ENCODE data around the gene ARRDC1. TPM values are rescaled to one million over a fixed set of nuclear protein-coding genes. Genes with fewer than 3 reads are reported as not detected.
A peak's percentile ranks its signal among the peaks of the same experiment; 100 is the strongest.

The ARRDC1 gene
- total RNA-seq, 1 donor from 2014 or later, result 12.9 TPM

DNA sequence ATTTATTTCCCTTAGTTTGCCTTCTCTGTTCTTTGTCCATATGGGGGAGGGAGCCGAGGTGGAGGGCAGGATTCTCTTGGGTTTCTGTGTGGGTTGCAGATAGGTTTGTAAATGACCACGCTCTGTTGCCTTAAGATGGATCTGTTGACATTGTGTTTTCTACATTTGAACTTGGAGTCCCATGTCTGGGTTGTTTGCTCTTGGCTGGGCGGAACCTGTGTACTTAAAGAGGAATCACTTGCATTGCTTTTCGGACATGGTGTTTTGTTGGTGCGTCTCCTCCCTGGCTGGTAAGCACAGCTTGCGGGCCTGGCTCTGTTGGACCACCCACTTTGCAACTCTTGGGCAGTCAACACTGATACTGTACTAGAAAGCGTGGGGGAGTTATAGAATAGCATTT is 59.2 kb downstream of the ARRDC1 start:
- peaks cover 3% of the 10 kb centered on the region for H3K9me3 Mint-ChIP-seq
- peak; percentile 66 for DNase-seq (ENCODE audit: low spot score)

More for the DNA sequence above, 59.2 kb downstream of the ARRDC1 start:
- H3K27ac ChIP-seq, result peak overlapping the region; percentile 92
- H3F3A ChIP-seq (ENCODE audit: low read depth), result peaks cover 43% of the 10 kb centered on the region
- no peaks in the 10 kb centered on the region for H3K36me3 ChIP-seq
- peaks cover 49% of the 10 kb centered on the region for H3K4me1 ChIP-seq
- Mint-ChIP-seq H3K36me3 (peaks cover 21% of the 10 kb centered on the region), H3K4me3 (no peak overlapping the region), H3K27me3 (ENCODE audit: insufficient read depth, low read depth) (peaks cover 6% of the 10 kb centered on the region), H3K4me1 (peaks cover 57% of the 10 kb centered on the region), H3K27ac (peak overlapping the region; percentile 0)
- TF ChIP-seq, protein P1, sequence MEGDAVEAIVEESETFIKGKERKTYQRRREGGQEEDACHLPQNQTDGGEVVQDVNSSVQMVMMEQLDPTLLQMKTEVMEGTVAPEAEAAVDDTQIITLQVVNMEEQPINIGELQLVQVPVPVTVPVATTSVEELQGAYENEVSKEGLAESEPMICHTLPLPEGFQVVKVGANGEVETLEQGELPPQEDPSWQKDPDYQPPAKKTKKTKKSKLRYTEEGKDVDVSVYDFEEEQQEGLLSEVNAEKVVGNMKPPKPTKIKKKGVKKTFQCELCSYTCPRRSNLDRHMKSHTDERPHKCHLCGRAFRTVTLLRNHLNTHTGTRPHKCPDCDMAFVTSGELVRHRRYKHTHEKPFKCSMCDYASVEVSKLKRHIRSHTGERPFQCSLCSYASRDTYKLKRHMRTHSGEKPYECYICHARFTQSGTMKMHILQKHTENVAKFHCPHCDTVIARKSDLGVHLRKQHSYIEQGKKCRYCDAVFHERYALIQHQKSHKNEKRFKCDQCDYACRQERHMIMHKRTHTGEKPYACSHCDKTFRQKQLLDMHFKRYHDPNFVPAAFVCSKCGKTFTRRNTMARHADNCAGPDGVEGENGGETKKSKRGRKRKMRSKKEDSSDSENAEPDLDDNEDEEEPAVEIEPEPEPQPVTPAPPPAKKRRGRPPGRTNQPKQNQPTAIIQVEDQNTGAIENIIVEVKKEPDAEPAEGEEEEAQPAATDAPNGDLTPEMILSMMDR (IDR thresholded peaks at IDR 0.05), result no peak
- no peak for TF ChIP-seq EZH2 (IDR thresholded peaks at IDR 0.05)
- no peak for TF ChIP-seq EZH2phosphoT487 (IDR thresholded peaks at IDR 0.05)
- peaks cover 99% of the 10 kb centered on the region for H3K79me2 ChIP-seq (ENCODE audit: low read depth)
- no peaks in the 10 kb centered on the region for H3K27me3 ChIP-seq
- no peaks in the 10 kb centered on the region for H3K9me3 ChIP-seq (ENCODE audit: low read depth)
- no peak overlapping the region for H3K9ac ChIP-seq
- no peak overlapping the region for H3K4me3 ChIP-seq
- H2AFZ ChIP-seq (replicated peaks), result no peak overlapping the region
- H3K4me2 ChIP-seq, result peak overlapping the region; percentile 67
- H4K20me1 ChIP-seq (ENCODE audit: low read depth), result peaks cover 79% of the 10 kb centered on the region

Small RNAs within 50 kb of the gene (small RNA-seq; reads per million reads assigned to genes)
- gene RF00017, result not detected

Other genes with a start within 250 kb of the ARRDC1 start
- 4.7 and 25.1 TPM in 2 replicates for gene EXD3, start 182.5 kb upstream of the ARRDC1 start, total RNA-seq (ENCODE audit: low replicate concordance)
- gene NOXA1, start 182.3 kb upstream of the ARRDC1 start, total RNA-seq (ENCODE audit: low replicate concordance), result 0.39 and 0.65 TPM in 2 replicates
- not detected in 2 replicates for gene ENTPD8, start 164.3 kb upstream of the ARRDC1 start, total RNA-seq (ENCODE audit: low replicate concordance)
- gene NSMF, start 146.4 kb upstream of the ARRDC1 start, total RNA-seq (ENCODE audit: low replicate concordance), result 17.1 and 62.0 TPM in 2 replicates
- 0.13 and 0.31 TPM in 2 replicates for gene PNPLA7, start 55.3 kb upstream of the ARRDC1 start, total RNA-seq (ENCODE audit: low replicate concordance)
- gene MRPL41, start 53.8 kb upstream of the ARRDC1 start, total RNA-seq (ENCODE audit: low replicate concordance), result 10.3 and 36.9 TPM in 2 replicates
- 37.6 and 55.2 TPM in 2 replicates for gene DPH7, start 26.8 kb upstream of the ARRDC1 start, total RNA-seq (ENCODE audit: low replicate concordance)
- gene ZMYND19, start 15.2 kb upstream of the ARRDC1 start, total RNA-seq (ENCODE audit: low replicate concordance), result 34.4 and 52.4 TPM in 2 replicates
- 47.8 and 84.5 TPM in 2 replicates for gene EHMT1, start 13.3 kb downstream of the ARRDC1 start, total RNA-seq (ENCODE audit: low replicate concordance)